ENCODE measurements around the gene PEAK3. TPM values are rescaled to one million over a fixed set of nuclear protein-coding genes. Genes with fewer than 3 reads are reported as not detected.
A peak's percentile ranks its signal among the peaks of the same experiment; 100 is the strongest.

Gene PEAK3
- total RNA-seq, 1 experiment from 2014 or later = not detected

DNA sequence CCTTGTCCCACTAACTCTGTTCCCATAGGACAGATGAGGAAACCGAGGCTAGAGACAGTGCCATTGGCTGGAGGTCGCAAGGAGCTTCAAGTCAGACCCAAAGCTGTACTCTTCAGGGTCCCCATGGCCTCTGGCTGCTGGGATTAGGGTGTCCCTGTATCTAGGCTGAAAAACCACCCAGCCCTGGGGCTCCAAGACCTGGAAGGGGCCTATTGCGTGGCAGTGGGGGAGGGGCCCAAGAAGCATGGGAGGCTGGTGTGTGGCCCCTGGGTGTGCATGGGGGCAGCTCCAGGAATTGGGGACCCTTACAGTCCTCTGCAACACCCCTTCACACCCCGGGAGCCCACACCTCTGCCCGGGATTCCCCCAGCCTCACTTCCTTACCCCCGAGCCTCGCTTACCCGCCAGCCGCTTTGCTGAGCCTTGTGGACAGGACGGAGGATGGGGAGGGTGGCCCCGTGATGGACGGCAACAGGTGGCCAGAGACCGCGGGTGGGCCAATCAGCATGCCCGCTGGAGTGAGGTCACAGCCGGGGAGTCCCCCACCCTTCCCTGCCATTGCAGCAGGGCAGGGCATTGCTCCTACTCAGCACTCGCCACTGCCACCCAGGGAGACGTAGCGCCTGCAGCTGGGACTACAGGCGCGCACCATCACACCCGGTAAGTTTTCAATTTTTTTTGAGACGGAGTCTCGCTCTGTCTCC lies 25.8 kb downstream of the PEAK3 start, which contains the start of gene JSRP1:
Gene JSRP1, minus strand, starts transcription at position 436 of the 704 bp plus-strand sequence. CDS start 1,103 bp downstream, outside the sequence.
- peaks cover 14% of the 10 kb centered on the region for H3K27me3 ChIP-seq (ENCODE audit: control insufficient read depth, insufficient read depth, low read length)
- H3K4me3 ChIP-seq (ENCODE audit: insufficient read depth, low read depth, low read length) = no peak within 1 kb of the TSS
- H3K36me3 ChIP-seq (replicated peaks; ENCODE audit: control insufficient read depth, insufficient read depth, low read length) = no peaks in the 10 kb centered on the region
- DNase-seq = peak; percentile 76

DNA sequence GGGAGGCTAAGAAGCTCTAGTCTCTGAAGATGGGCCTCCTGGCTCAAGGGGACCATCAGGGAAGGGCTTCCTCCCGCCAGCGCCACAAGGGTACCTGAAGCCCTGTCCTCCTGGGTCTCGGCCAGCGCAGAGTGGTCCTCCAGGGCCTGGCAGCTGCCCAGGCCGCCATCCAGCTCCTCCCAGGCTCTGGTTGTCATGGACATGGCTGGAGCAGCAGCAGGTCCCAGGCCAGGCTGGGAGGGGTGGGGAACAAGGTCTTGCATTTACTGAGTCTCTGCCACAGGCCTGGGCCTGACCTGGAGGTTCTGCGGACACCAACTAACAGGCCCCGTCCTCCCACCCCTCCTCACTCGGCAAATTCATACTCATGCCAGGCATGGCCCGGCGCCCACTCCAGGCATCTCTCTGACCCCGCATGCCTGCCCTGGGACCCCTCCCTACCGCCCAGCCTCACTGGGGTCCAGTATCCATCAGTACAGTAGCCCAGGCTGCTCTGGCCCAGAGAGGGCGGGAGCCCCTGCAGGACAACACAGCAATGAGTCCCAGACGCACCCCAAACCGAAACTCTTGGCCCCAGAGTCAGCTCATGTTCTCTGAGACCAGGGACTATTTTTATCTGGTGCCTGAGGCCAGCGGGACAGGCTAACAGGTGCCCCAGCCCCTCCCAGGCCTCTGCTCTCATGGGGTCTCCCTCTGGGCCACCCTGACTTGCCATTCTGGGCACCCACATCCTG lies 26.7 kb downstream of the PEAK3 start:
- Histone ChIP-seq H3K27me3 (ENCODE audit: control insufficient read depth, insufficient read depth, low read length) (peaks cover 14% of the 10 kb centered on the region), H3K4me3 (ENCODE audit: insufficient read depth, low read depth, low read length) (no peak overlapping the region), H3K36me3 (replicated peaks; ENCODE audit: control insufficient read depth, insufficient read depth, low read length) (no peaks in the 10 kb centered on the region)
- no peak for DNase-seq

DNA sequence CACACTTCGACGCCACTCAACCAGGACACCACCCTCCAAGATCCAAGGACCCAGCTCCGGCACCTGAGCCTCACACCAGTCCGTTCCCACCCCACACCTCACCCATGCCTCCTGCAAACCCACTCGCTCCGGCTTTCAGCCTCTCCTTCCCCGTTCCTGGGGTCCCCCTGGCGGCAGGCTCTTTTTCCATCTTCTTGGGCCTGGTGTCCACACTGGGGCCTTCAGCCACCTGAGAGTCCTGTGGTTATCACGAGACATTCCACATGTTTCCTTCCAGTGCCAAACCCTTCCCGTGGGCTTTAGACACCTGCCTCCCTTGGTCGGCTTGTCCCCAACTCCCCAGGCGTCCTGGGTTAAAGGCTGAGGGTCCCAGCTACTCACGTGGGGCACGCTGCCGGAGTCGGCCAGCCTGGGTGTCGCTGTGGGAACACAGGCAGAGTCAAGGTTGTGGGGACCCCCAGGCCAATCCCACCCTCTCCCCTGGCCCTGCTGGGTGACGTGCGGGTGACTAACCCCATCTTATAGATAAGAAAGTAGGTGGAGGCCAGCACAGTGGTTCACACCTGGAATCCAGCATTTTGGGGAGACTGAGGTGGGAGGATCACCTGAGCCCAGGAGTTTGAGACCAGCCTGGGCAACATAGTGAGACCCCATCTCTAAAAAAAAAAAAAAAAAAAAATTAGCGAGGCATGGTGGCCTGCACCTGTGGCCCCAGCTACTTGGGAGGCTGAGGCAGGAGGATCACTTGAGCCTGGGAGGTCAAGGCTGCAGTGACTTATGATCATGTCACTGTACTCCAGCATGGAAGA lies 27.7 kb downstream of the PEAK3 start:
- peak; percentile 95 for DNase-seq
- Histone ChIP-seq H3K36me3 (replicated peaks; ENCODE audit: control insufficient read depth, insufficient read depth, low read length) (no peaks in the 10 kb centered on the region), H3K27me3 (ENCODE audit: control insufficient read depth, insufficient read depth, low read length) (peaks cover 14% of the 10 kb centered on the region), H3K4me3 (ENCODE audit: insufficient read depth, low read depth, low read length) (peak overlapping the region; percentile 47; the same call in 1 of the 2 replicates)

DNA sequence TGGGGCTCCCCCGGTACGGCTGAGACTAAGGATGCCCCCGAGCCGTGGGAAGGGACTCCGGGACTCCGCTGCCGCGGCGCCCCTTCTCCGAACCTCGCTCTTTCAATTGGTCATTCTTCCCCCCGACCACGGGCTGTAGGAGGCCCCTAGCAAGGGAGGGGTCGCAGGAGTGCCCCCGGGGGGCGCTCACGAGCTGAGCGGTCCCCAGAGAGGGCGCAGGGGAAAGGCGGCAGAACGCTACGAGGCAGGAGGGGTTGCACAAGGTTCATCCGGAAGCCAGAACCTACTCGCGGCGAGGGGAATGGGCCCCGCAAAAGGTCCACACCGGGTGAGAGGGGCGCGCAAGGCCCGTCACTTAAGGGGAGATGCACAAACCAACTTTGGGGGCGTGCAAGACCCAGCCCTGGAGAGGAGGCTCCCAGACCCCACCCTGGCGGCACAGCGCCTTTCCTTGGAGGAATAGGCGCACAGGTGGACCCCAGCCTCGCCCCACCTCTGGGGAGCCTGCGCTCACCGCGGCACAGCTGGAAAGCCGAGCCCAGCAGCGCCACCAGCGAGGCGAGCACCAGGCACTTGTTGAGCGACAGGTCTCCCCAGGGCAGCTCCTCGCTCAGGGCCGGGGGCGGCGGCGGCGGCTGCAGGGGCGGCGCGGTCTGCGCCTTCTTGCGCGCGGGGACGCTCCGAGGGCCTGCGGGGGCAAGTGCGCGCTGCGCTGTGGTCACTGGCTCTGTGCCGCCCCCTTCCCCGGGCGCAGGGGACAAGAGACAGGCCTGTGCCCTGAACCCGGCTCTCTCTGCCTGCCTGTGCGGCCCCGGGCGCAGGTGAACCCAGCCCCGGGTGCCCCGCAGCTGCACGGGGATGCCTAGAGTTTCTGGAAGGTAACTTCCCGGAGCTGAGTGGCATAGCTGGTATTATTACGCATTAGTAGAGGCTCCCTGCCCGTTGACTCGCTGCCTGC lies 28.6 kb downstream of the PEAK3 start:
- peak; percentile 96 for DNase-seq
- peaks cover 14% of the 10 kb centered on the region for H3K27me3 ChIP-seq (ENCODE audit: control insufficient read depth, insufficient read depth, low read length)
- H3K36me3 ChIP-seq (replicated peaks; ENCODE audit: control insufficient read depth, insufficient read depth, low read length) = no peaks in the 10 kb centered on the region
- peak overlapping the region; percentile 47 for H3K4me3 ChIP-seq (ENCODE audit: insufficient read depth, low read depth, low read length)

DNA sequence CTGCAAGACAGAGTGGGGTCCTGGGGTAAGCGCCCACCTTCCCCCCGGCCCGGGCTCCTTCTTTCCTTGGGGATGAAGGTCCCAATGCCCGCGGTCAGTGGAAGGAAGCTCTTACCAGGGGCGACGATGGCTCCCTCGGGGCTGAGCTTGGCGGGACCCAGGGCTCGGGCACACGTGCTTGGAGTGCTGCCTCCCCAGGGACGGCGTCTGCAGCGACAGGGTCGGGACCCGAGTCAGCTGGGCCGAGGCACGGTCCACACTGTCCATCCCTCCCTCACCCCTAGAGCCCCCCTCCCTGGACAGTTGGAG lies 29.2 kb downstream of the PEAK3 start:
- DNase-seq = no peak
- Histone ChIP-seq H3K27me3 (ENCODE audit: control insufficient read depth, insufficient read depth, low read length) (peaks cover 14% of the 10 kb centered on the region), H3K36me3 (replicated peaks; ENCODE audit: control insufficient read depth, insufficient read depth, low read length) (no peaks in the 10 kb centered on the region), H3K4me3 (ENCODE audit: insufficient read depth, low read depth, low read length) (peak overlapping the region; percentile 47; the same call in 1 of the 2 replicates)

DNA sequence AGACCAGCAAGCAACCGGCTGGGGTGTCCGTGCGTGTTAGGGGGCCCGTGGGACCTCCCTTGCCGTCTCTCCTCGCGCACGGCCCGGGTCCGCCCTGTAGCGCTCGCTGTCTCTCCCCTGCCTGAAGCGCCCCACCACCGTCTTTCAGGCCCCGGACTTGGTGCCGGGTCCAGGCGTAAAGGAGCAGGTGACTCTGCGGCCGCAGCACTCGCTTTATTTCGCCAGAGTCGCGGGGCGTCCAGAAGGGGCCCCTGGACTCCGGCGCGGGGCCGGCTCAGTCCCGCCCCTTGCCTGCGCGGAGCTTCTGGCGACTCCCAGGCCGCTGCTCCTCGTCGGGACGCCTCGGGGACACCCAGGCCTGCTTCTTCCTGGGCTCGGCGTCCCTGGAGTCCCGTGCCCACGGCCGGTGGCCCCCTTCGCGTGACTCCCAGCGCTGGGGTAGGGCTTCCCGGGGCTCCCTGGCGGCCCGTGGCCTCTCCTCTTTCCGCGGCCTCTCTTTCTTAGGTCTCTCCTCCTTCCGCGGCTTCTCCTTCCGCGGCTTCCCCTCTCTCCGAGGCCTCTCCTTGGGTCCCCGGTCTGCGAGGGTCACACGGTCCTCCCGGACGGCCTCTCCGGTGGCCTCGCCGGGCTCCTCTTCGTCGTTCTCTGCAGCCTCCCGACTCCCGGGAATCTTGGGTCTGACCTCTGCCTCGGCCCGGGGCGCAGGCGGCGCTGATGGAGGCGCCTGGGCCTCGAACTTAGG lies 29.7 kb downstream of the PEAK3 start:
- peak; percentile 85 for DNase-seq
- peaks cover 14% of the 10 kb centered on the region for H3K27me3 ChIP-seq (ENCODE audit: control insufficient read depth, insufficient read depth, low read length)
- H3K4me3 ChIP-seq (ENCODE audit: insufficient read depth, low read depth, low read length) = no peak overlapping the region
- peaks cover 1% of the 10 kb centered on the region for H3K36me3 ChIP-seq (replicated peaks; ENCODE audit: control insufficient read depth, insufficient read depth, low read length)

DNA sequence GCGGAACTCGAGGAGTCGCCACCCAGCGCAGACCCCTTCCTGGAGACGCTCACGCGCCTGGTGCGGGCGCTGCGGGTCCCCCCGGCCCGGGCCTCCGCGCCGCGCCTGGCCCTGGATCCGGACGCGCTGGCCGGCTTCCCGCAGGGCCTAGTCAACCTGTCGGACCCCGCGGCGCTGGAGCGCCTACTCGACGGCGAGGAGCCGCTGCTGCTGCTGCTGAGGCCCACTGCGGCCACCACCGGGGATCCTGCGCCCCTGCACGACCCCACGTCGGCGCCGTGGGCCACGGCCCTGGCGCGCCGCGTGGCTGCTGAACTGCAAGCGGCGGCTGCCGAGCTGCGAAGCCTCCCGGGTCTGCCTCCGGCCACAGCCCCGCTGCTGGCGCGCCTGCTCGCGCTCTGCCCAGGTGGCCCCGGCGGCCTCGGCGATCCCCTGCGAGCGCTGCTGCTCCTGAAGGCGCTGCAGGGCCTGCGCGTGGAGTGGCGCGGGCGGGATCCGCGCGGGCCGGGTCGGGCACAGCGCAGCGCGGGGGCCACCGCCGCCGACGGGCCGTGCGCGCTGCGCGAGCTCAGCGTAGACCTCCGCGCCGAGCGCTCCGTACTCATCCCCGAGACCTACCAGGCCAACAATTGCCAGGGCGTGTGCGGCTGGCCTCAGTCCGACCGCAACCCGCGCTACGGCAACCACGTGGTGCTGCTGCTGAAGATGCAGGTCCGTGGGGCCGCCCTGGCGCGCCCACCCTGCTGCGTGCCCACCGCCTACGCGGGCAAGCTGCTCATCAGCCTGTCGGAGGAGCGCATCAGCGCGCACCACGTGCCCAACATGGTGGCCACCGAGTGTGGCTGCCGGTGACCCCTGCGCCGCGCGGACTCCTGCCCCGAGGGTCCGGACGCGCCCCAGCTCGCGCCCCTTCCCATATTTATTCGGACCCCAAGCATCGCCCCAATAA lies 30.6 kb downstream of the PEAK3 start:
- Histone ChIP-seq H3K4me3 (ENCODE audit: insufficient read depth, low read depth, low read length) (no peak overlapping the region), H3K27me3 (ENCODE audit: control insufficient read depth, insufficient read depth, low read length) (peaks cover 14% of the 10 kb centered on the region), H3K36me3 (replicated peaks; ENCODE audit: control insufficient read depth, insufficient read depth, low read length) (peaks cover 6% of the 10 kb centered on the region)
- no peak for DNase-seq

DNA sequence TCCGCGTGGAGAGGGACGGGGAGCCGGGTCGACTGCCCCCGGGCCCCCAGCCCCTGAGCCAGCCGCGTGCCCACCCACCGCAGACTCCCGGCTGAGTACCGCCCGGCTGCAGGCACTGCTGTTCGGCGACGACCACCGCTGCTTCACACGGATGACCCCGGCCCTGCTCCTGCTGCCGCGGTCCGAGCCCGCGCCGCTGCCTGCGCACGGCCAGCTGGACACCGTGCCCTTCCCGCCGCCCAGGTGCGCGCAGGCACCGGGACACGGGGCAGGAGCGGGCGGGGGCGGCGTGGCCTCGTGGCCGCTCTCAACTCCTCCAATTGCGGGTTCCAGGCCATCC lies 31.2 kb downstream of the PEAK3 start:
- Histone ChIP-seq H3K27me3 (ENCODE audit: control insufficient read depth, insufficient read depth, low read length) (peaks cover 14% of the 10 kb centered on the region), H3K36me3 (replicated peaks; ENCODE audit: control insufficient read depth, insufficient read depth, low read length) (peaks cover 10% of the 10 kb centered on the region), H3K4me3 (ENCODE audit: insufficient read depth, low read depth, low read length) (no peak overlapping the region)
- DNase-seq = no peak

DNA sequence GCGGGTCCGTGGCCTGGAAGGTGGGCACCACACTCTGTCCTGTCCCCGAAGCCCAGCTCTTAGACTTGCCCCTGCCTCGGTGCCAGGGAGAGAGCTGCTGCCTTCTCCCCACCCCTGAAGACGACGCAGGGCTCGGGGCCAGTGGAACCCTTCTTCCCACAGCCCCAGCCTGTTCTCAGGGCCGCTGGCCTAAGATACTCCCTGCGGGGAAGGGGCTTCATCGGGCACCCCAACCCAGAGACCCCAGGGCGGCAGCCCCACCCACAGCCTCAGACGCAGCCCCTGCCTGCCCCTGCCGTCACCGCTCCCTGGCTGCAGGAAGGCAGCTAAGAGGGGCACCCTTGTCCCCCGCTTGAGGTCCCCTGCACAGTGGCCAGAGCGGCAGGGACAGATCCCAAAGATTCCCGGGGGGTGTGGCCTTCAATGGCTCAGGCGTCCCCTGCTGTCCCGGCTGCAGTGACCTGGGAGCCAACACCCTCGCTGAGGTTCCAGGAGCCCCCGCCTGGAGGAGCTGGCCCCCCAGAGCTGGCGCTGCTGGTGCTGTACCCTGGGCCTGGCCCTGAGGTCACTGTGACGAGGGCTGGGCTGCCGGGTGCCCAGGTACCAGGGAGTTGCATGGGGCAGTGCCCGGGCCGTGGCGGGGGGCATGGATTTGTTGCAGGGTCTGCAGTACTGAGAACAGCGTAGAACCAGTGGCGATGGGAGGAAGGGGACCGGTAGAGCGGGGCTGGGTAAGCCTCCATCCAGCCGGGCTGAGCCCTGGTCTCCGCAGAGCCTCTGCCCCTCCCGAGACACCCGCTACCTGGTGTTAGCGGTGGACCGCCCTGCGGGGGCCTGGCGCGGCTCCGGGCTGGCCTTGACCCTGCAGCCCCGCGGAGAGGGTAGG lies 31.9 kb downstream of the PEAK3 start:
- H3K36me3 ChIP-seq (replicated peaks; ENCODE audit: control insufficient read depth, insufficient read depth, low read length) = peaks cover 13% of the 10 kb centered on the region

DNA sequence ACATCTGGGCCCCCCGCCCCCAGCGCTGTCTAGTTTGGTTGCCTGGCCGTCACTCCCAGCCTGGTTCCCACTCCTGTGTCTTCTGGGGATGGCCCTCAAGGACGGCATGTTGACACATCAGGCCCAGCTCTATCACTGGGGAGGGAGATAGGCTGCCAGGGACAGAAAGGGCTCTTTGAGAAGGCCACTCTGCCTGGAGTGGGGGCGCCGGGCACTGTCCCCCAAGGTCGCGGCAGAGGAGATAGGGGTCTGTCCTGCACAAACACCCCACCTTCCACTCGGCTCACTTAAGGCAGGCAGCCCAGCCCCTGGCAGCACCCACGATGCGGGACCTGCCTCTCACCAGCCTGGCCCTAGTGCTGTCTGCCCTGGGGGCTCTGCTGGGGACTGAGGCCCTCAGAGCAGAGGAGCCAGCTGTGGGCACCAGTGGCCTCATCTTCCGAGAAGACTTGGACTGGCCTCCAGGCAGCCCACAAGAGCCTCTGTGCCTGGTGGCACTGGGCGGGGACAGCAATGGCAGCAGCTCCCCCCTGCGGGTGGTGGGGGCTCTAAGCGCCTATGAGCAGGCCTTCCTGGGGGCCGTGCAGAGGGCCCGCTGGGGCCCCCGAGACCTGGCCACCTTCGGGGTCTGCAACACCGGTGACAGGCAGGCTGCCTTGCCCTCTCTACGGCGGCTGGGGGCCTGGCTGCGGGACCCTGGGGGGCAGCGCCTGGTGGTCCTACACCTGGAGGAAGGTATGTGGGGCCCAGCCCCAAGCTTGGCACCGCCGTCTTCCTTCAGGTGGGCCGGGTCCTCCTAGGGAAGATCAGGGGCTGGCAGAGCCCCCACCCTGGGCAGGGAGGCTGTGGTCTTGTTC lies 32.7 kb downstream of the PEAK3 start, which contains the start of gene AMH:
Gene AMH, plus strand, starts transcription at position 314 of the 857 bp plus-strand sequence. Its CDS starts 10 bp downstream, at position 324.
- peaks cover 21% of the 10 kb centered on the region for H3K36me3 ChIP-seq (replicated peaks; ENCODE audit: control insufficient read depth, insufficient read depth, low read length)
- DNase-seq = no peak
- no peak within 1 kb of the TSS for H3K4me3 ChIP-seq (ENCODE audit: insufficient read depth, low read depth, low read length)
- peaks cover 14% of the 10 kb centered on the region for H3K27me3 ChIP-seq (ENCODE audit: control insufficient read depth, insufficient read depth, low read length)

More for the DNA sequence above, 31.9 kb downstream of the PEAK3 start:
- peak; percentile 84 for DNase-seq
- Histone ChIP-seq H3K4me3 (ENCODE audit: insufficient read depth, low read depth, low read length) (no peak overlapping the region), H3K27me3 (ENCODE audit: control insufficient read depth, insufficient read depth, low read length) (peaks cover 14% of the 10 kb centered on the region)

All from H7 (cell line).